GM12878 (cell line): ENCODE results near the gene CDK4. TPM values are rescaled to one million over a fixed set of nuclear protein-coding genes. Genes with fewer than 3 reads are reported as not detected.

Source experiments
- CBX3 ChIP-seq: fragments of 200-600 bp; sonication (generic); IDR thresholded peaks from 2 replicates; pipeline ENCODE4 v1.6.1; 2016; ENCODE audit warnings: low read depth, borderline replicate concordance
- CREM ChIP-seq: IDR thresholded peaks from 2 replicates; pipeline ENCODE4 v1.6.1; 2014; ENCODE audit warnings: antibody characterized with exemption, low read depth
- ELK1 ChIP-seq: IDR thresholded peaks from 2 replicates; pipeline ENCODE4 v1.6.1; 2012; ENCODE audit warnings: low read depth, low read length, improper control_type of control experiment
- ETV6 ChIP-seq, 2 experiments: fragments of 450-650 bp in 1 of 2; IDR thresholded peaks in 1 of 2; conservative IDR thresholded peaks in 1 of 2; 2 replicates each; pipeline ENCODE4 v1.6.1; 2014; ENCODE audit warnings: antibody characterized with exemption in 1 of 2, borderline replicate concordance in 1 of 2, low read depth in 1 of 2, mild to moderate bottlenecking in 1 of 2, moderate library complexity in 1 of 2
- FOS ChIP-seq: IDR thresholded peaks from 3 replicates; pipeline ENCODE4 v1.6.1; 2011; ENCODE audit warnings: borderline replicate concordance; ENCODE audit not compliant: insufficient read length; ENCODE audit errors: extremely low read depth
- HDAC2 ChIP-seq: fragments of 200-600 bp; sonication (generic); IDR thresholded peaks from 2 replicates; pipeline ENCODE4 v1.6.1; 2017
- HDAC6 ChIP-seq: fragments of 200-600 bp; sonication (generic); IDR thresholded peaks from one replicate; pipeline ENCODE4 v1.8.0; 2017; ENCODE audit warnings: antibody characterized with exemption; ENCODE audit not compliant: unreplicated experiment
- IKZF1 ChIP-seq: fragments of 450-650 bp; conservative IDR thresholded peaks from 2 replicates; pipeline ENCODE4 v1.6.1; 2017; ENCODE audit warnings: antibody characterized with exemption, mild to moderate bottlenecking
- KAT2A ChIP-seq: conservative IDR thresholded peaks from 2 replicates; pipeline ENCODE4 v1.6.1; 2011; ENCODE audit warnings: low read depth, low read length; ENCODE audit not compliant: control insufficient read depth
- KDM1A ChIP-seq: fragments of 200-600 bp; sonication (generic); IDR thresholded peaks from 2 replicates; pipeline ENCODE4 v1.6.1; 2016; ENCODE audit warnings: borderline replicate concordance
- LARP7 ChIP-seq: fragments of 450-650 bp; IDR thresholded peaks from 2 replicates; pipeline ENCODE4 v1.6.1; 2017; ENCODE audit warnings: mild to moderate bottlenecking
- NR2C1 ChIP-seq: fragments of 450-650 bp; IDR thresholded peaks from 2 replicates; pipeline ENCODE4 v1.6.1; 2017; ENCODE audit warnings: antibody characterized with exemption, mild to moderate bottlenecking, moderate library complexity
- POLR2AphosphoS2 ChIP-seq: IDR thresholded peaks from 2 replicates; pipeline ENCODE4 v1.6.1; 2011; ENCODE audit warnings: low read depth, mild to moderate bottlenecking, low read length, improper control_type of control experiment, moderate library complexity
- RAD51 ChIP-seq: fragments of 450-650 bp; IDR thresholded peaks from 2 replicates; pipeline ENCODE4 v1.6.1; 2016; ENCODE audit warnings: moderate library complexity, mild to moderate bottlenecking, inconsistent platforms
- RCOR1 ChIP-seq: conservative IDR thresholded peaks from 2 replicates; pipeline ENCODE4 v1.6.1; 2012; ENCODE audit warnings: low read depth, low read length, improper control_type of control experiment
- REST ChIP-seq: IDR thresholded peaks from 2 replicates; pipeline ENCODE4 v1.6.1; 2012; ENCODE audit warnings: mild to moderate bottlenecking, low read depth, low read length
- SREBF2 ChIP-seq: IDR thresholded peaks from 2 replicates; pipeline ENCODE4 v1.6.1; 2012; ENCODE audit warnings: mild to moderate bottlenecking, low read length
- STAT1 ChIP-seq: fragments of 450-650 bp; conservative IDR thresholded peaks from 2 replicates; pipeline ENCODE4 v1.6.1; 2014; ENCODE audit warnings: antibody characterized with exemption, mild to moderate bottlenecking
- ZNF217 ChIP-seq: fragments of 450-650 bp; IDR thresholded peaks from 2 replicates; pipeline ENCODE4 v1.6.1; 2017; ENCODE audit warnings: antibody characterized with exemption, mild to moderate bottlenecking
- polyA plus RNA-seq, 11 experiments: library from polyadenylated mRNA; depleted of rRNA in 4 of 11; unstranded in 6 of 11; stranded (reverse) in 5 of 11; fragments of >200 nt; fragmentation: Nextera tagmentation in 4 of 11; fragmentation: Illumina TruSeq in 1 of 11; extraction: Ambion mirVana in 4 of 11; extraction: Trizol in 1 of 11; gene quantifications; 1 replicate in 1 of 11; 2 replicates in 10 of 11; pipeline versions ENCODE4 v1.2.1 to v1.2.3, GENCODE V29; 2011 to 2016; ENCODE audit warnings: inconsistent platforms in 2 of 11, missing spikeins in 2 of 11, low read depth in 1 of 11
- total RNA-seq, 4 experiments: library from RNA; depleted of rRNA in 3 of 4; stranded (reverse); fragments of >200 nt in 3 of 4; fragmentation: Illumina TruSeq in 1 of 4; extraction: Trizol in 1 of 4; gene quantifications; 2 replicates each; pipeline versions ENCODE4 v1.2.1 to v1.2.3, GENCODE V29; 2013 to 2021
- TF ChIP-seq, protein P1 (sequence below): IDR thresholded peaks from 2 replicates; pipeline ENCODE4 v1.6.1; 2011; ENCODE audit warnings: mild to moderate bottlenecking, low read depth, low read length, moderate library complexity; ENCODE audit not compliant: insufficient replicate concordance
- TF ChIP-seq, protein P2 (sequence below): IDR thresholded peaks from 2 replicates; pipeline ENCODE4 v1.6.1; 2011; ENCODE audit warnings: borderline replicate concordance, low read depth, mild to moderate bottlenecking, moderate library complexity, low read length; ENCODE audit not compliant: insufficient read depth, poor library complexity, severe bottlenecking
- TF ChIP-seq, protein P3 (sequence below): IDR thresholded peaks from 2 replicates; pipeline ENCODE4 v1.6.1; 2011; ENCODE audit warnings: low read depth, low read length, improper control_type of control experiment, borderline replicate concordance

CDK4 gene
- total and polyA plus RNA-seq, 10 of the 15 experiments (the other 5 are each of a cell fraction or from before 2014, with no cell fraction given) = 26.1 to 385 (median 221) TPM

- TF ChIP-seq ZNF217 (0 out of 2 replicates have a peak, but pooled peaks have one; percentile 39), NR2C1 (0 out of 2 replicates have a peak, but pooled peaks have one; percentile 24), KDM1A (no peak), RCOR1 (no peak), HDAC2 (no peak), STAT1 (no peak), IKZF1 (peak; percentile 41), FOS (no peak), ELK1 (no peak), LARP7 (peak; percentile 58; the same call in 1 of the 2 replicates), REST (no peak), ETV6 (conservative IDR thresholded peaks at IDR 0.05 in 1 of 2, IDR thresholded peaks at IDR 0.05 in 1 of 2; ENCODE audit: borderline replicate concordance in 1 of 2, low read depth in 1 of 2) (no peak), RAD51 (no peak), KAT2A (no peak), CBX3 (no peak), CREM (no peak), POLR2AphosphoS2 (no peak), HDAC6 (no peak), SREBF2 (no peak)
- TF ChIP-seq, protein P1, sequence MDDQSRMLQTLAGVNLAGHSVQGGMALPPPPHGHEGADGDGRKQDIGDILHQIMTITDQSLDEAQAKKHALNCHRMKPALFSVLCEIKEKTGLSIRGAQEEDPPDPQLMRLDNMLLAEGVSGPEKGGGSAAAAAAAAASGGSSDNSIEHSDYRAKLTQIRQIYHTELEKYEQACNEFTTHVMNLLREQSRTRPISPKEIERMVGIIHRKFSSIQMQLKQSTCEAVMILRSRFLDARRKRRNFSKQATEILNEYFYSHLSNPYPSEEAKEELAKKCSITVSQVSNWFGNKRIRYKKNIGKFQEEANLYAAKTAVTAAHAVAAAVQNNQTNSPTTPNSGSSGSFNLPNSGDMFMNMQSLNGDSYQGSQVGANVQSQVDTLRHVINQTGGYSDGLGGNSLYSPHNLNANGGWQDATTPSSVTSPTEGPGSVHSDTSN = no peak
- TF ChIP-seq, protein P2, sequence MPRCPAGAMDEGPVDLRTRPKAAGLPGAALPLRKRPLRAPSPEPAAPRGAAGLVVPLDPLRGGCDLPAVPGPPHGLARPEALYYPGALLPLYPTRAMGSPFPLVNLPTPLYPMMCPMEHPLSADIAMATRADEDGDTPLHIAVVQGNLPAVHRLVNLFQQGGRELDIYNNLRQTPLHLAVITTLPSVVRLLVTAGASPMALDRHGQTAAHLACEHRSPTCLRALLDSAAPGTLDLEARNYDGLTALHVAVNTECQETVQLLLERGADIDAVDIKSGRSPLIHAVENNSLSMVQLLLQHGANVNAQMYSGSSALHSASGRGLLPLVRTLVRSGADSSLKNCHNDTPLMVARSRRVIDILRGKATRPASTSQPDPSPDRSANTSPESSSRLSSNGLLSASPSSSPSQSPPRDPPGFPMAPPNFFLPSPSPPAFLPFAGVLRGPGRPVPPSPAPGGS = no peak
- TF ChIP-seq, protein P3, sequence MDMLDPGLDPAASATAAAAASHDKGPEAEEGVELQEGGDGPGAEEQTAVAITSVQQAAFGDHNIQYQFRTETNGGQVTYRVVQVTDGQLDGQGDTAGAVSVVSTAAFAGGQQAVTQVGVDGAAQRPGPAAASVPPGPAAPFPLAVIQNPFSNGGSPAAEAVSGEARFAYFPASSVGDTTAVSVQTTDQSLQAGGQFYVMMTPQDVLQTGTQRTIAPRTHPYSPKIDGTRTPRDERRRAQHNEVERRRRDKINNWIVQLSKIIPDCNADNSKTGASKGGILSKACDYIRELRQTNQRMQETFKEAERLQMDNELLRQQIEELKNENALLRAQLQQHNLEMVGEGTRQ = no peak
Measured at GRCh38 chr12:57755454-57756372, 3.6 kb upstream of the CDK4 start (continued).
